ENCODE data around the gene INHBC.

Gene INHBC

DNA sequence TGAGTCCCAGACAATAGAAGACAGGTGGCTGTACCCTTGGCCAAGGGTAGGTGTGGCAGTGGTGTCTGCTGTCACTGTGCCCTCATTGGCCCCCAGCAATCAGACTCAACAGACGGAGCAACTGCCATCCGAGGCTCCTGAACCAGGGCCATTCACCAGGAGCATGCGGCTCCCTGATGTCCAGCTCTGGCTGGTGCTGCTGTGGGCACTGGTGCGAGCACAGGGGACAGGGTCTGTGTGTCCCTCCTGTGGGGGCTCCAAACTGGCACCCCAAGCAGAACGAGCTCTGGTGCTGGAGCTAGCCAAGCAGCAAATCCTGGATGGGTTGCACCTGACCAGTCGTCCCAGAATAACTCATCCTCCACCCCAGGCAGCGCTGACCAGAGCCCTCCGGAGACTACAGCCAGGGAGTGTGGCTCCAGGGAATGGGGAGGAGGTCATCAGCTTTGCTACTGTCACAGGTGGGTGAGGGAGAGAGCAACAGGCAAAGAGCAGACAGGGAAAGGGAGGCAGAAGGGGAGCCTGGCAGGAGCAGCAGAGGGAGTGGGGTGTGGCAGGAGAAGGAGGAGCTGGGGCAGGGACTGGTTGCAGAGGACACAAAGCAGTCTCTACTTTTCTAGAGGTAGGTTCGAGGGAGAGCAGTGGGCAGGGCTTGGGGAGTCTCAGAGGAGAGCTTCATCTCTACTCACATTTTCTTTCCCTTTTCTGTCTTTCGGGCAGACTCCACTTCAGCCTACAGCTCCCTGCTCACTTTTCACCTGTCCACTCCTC is 21.0 kb downstream of the INHBC start:
- DNase-seq: no peak

DNA sequence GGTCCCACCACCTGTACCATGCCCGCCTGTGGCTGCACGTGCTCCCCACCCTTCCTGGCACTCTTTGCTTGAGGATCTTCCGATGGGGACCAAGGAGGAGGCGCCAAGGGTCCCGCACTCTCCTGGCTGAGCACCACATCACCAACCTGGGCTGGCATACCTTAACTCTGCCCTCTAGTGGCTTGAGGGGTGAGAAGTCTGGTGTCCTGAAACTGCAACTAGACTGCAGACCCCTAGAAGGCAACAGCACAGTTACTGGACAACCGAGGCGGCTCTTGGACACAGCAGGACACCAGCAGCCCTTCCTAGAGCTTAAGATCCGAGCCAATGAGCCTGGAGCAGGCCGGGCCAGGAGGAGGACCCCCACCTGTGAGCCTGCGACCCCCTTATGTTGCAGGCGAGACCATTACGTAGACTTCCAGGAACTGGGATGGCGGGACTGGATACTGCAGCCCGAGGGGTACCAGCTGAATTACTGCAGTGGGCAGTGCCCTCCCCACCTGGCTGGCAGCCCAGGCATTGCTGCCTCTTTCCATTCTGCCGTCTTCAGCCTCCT is 21.6 kb downstream of the INHBC start:
- DNase-seq: peak; percentile 68

DNA sequence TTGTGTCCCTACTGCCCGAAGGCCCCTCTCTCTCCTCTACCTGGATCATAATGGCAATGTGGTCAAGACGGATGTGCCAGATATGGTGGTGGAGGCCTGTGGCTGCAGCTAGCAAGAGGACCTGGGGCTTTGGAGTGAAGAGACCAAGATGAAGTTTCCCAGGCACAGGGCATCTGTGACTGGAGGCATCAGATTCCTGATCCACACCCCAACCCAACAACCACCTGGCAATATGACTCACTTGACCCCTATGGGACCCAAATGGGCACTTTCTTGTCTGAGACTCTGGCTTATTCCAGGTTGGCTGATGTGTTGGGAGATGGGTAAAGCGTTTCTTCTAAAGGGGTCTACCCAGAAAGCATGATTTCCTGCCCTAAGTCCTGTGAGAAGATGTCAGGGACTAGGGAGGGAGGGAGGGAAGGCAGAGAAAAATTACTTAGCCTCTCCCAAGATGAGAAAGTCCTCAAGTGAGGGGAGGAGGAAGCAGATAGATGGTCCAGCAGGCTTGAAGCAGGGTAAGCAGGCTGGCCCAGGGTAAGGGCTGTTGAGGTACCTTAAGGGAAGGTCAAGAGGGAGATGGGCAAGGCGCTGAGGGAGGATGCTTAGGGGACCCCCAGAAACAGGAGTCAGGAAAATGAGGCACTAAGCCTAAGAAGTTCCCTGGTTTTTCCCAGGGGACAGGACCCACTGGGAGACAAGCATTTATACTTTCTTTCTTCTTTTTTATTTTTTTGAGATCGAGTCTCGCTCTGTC is 22.3 kb downstream of the INHBC start:
- DNase-seq: no peak

DNA sequence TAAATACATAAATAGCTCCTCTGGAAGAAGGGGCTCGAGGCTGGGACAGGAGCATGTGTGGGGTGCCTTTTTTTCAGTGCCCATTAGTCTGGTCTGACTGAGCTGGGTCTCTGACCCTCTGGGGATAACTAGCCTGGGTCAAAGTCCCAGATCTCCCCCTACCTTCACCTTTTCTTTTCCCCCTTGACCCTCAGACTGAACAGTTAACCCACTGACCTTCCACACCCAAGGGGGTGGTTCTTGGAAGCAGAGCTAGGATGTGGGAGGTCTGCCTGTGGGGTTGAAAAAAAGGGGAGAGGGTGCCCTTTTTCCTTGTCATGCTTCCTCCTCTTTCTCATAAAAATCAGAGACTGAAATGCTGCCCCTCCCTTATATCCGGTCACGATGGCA is 24.1 kb downstream of the INHBC start:
- DNase-seq: no peak

DNA sequence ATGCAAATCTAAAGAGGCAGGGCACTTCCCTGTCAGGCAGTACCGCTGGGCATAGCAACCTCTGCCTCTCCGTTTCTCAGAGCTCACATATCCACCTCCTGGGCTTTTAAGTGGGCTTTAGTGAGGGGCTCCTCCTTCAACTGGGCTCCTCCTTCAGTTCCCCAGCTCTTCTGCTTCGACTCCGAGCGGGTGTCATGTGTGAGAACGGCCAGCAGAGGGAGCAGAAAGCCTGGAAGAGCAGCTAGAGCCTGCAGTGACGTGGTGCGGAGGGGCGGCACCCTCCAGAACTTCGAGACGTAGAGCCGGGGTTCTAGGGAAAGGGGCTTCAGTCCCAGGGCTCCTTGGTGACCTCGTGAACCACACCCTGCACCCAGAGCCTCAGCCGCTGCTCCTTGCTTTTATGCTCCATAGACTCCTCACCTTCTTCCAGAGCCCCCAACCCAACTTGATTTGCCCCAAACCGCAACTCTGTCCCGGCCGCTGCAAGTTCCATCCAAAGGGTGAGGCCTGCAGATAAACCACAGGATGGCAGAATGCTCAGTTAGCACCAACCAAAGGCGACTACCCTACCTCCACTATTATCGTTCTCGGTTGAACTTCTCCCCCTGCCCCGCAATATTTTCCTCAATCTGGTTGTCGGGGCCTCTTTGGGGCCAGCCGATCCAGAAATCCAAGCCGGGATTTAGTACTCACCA is 24.6 kb downstream of the INHBC start:
- peak; percentile 98 for DNase-seq

DNA sequence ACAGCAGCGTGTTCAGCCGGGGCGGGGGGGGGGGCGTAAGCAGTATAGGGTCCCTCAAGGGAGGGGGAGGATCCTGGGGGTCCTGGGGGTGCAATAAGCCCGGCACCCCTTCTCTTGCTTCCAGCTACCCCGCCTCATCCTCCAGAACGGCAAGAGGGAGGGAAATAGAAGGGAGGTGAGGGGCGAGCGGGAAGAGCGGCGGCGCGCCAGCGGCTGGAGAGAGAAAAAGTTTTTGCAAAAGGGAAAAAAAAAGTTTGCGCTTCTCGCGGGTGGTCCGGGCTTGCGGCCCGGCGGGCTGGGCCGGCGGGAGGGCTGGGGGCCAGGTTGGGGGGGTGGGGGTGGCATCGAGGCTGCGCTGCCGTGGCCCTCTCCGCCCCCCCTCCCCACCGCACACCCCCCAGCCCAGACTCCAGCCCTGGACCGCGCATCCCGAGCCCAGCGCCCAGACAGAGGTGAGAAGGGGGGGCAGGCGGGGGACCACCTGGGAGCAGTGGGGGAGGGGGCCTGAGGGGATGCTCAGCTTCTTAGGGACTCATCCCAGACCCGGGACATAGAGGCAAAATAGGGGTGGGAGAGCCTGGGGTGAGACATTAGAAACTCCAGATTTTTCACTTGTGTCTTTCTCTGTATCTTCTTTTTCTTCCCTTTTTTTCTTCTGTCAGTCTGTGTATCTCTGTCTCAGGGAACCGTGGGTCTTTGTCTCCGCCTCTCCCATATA is 25.3 kb downstream of the INHBC start, which contains the start of gene GLI1:
Gene GLI1, plus strand, starts transcription at position 36 of the 718 bp plus-strand sequence. CDS start 3,907 bp downstream, outside the sequence.
- no peak for DNase-seq

DNA sequence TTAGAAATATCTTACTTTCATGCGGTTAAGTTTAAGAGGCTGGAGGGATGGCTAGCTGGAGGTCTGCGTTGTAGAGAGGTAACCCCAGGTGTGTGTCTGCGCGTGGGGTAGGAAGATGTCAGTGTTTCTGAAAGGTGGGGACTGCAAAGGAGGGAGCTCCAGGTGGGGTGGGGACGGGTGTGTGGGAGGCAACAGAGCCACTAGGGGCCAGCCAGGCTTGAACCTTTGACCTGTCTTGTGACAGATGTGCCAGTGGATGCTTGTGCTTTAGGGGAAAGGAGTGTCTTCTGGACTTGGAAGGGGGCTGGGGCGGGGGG is 25.8 kb downstream of the INHBC start:
- DNase-seq: peak; percentile 39

DNA sequence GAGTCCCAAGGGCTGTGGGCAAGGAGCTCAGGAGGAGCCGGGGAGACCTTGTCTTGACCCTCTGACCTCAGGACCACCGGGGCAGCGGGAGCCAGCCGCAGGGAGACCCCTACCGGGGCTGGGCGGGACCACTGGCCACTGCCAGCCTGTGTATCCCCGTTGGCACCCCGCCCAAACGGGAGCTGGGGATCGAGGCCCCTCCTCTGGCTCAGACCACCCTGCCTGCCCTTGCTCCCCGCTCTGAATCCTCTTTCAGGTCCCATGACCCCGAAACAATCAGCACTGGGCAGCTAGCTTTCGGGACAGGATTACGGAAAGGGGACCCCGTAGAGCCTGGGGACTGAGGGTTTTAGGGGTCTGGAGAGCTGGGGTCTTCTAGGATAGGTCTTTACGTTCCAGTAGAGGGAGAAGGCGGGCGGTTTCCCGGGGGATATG is 26.3 kb downstream of the INHBC start:
- no peak for DNase-seq

DNA sequence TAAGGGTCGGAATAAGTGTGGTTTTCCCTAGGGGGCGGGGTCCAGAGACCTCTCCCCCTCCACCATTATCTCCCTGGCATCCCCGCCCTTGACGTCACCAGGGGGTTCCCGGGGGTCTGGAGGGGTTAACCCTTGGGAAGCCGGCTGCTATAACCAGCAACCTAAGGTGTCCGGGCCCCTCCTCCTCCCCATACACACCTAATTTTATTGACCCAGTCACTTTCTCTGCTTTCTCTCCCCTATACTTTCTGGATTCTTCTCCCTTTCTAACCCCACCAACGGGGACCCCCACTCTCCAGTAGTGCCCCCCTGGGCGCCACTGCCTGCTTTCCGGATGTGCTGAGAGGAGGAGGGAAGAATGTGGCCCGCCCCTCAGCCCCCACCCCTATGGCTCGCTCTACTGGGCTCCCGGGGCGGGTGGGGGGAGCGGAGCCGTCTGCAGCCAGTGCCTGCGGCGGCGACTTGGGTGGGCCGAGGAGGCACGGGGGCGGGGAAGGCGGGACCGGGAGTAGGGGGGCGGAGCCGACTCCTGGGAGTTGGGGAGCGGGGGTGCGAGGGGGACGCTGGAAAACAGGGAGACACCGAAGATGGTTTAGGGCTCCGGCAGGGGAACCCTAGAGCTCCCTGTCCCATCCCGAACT is 26.8 kb downstream of the INHBC start:
- DNase-seq: peak; percentile 66

DNA sequence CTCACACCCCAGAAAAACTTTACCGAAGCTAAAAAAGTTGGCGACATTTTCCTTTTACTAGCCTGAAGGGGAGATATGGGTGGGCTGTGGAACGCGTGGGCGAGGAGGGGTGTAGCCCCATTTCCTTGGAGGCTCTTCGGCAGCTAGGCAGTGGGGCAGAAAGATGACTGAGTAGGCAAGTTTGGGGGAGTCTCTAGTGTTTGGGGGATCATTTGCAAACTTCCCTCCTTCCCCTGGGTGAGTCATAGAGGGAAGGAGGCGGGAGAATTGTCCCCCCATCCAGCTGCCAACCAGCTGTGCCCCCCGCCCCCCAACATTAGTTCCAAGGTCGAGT is 27.3 kb downstream of the INHBC start:
- DNase-seq: no peak

DNA sequence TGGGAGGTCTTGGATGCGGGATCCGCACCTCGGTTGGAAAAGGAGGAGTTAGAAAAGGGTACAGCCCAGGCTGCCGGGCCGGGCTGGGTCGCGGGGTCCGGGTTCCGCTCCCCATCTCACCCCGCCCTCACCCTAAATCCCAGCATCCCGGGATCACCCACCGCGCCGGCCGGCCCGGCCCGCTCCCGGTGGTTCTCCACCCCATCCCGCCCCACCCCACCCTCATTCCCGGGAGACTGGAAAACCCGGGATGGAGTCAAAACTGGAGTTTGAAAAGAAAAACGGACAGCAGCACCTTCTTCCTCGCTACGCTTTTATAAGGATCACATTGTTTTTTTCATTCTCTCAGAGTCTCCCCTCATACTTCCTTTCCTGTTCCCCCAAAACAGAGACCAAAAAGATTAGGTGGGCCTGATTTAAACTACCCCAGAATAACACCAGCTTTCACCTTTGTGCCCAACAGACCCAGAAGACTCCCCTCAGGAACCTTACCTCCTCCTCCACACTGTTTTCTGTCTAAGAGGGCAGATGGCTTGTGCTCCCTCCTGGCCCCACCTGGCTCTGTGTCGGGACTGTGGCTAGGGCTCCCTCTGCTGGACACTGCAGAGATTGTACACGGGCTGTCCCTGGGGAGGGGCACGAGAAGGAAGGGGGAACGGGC is 27.8 kb downstream of the INHBC start:
- peak; percentile 93 for DNase-seq

DNA sequence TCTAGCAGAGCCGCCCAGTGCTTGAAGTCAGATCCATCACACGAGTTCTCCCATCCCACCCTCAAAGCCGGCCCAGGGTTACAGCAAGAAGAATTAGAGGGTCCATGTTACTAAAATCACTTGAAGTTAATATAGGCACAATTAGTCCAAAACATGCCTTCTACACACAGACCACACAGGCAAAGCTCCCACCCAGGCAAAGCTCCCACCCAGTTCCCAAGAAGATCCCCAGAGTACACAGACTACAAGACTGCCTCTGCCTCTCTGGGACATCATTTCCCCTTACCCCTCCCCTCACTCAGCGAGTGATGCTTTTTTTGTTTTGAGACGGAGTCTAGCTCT is 28.3 kb downstream of the INHBC start:
- DNase-seq: no peak

DNA sequence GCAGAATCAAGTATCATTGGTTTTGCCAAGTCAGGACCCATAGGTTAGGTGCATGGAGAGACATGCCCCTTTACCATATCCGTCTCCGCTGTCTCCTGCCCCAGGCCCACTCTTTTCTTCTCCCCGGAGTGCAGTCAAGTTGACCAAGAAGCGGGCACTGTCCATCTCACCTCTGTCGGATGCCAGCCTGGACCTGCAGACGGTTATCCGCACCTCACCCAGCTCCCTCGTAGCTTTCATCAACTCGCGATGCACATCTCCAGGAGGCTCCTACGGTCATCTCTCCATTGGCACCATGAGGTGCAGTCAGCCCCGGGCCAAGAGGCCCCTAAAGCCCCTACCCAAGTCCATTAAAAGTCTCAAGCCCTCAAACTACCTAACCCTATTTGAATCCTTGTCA is 30.0 kb downstream of the INHBC start:
- no peak for DNase-seq

DNA sequence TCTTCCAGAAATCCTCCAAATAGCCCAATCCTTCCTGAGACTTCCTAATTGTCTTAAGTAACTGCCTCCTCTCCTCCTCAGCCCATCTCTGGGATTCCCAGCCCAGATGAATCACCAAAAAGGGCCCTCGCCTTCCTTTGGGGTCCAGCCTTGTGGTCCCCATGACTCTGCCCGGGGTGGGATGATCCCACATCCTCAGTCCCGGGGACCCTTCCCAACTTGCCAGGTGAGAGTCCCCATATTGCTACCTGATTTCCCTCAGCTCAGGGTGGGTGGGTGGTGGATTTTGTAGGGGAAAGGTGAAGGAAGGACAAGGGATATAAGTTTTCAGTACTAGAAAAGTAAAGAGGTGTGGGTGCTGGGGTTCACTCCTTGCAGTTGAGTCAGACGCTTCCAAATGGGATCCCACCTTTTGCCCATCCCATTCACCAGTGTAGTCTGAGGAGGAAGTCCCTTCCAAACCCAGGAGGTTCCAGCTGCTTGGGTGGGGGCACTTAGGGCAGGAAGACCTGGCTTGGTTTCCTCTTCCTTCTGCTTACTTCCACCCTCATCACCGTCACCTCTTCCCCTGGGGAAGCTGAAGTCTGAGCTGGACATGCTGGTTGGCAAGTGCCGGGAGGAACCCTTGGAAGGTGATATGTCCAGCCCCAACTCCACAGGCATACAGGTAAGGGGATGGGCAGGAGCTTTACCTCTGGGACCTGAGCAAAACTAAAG is 30.6 kb downstream of the INHBC start:
- no peak for DNase-seq

DNA sequence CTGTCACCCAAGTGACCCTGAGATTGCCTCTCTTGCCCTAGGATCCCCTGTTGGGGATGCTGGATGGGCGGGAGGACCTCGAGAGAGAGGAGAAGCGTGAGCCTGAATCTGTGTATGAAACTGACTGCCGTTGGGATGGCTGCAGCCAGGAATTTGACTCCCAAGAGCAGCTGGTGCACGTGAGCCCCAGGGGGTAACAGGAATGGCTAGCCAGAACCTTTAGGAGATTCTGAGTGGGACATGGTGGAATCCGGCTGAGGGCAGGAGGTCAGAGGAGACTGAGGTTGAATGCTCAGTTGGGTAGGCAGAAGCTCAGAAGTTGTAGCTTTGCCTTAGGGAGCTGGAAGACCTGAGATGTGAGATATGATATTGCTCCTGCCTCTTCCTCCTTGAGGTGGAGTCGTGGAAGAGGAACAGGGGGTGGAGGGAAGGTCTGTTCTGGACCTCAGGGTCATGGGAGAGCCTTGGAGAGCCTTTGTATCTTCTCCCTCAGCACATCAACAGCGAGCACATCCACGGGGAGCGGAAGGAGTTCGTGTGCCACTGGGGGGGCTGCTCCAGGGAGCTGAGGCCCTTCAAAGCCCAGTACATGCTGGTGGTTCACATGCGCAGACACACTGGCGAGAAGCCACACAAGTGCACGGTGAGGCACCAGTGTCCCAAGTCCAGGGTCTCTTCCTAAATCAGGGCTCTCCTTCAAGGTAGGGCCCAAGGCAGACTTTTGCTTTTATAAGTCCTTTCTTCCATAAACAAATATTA is 31.3 kb downstream of the INHBC start:
- no peak for DNase-seq

DNA sequence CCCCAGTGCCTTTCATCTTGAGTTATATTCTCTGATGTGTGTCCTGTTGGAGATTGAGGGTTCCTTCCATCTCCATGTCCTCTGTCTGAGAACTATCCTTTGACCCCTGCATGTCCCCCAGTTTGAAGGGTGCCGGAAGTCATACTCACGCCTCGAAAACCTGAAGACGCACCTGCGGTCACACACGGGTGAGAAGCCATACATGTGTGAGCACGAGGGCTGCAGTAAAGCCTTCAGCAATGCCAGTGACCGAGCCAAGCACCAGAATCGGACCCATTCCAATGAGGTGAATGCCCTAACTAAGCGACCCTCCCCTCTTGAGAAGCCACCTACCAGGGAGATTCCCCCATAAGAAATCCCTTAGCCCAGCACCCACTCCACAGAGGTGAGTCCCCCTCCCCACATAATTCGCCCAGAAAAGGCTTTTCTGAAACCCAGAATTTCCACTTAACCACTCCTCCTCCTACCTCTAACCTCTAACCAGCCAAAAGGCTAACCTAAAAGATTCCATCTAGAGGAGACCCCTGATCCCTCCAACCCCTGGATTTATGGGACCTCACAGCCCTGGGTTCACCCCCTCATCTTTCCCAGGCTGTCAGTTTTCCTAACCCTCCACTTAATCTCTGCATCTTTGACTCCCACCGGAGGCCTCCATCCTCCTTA is 32.8 kb downstream of the INHBC start:
- no peak for DNase-seq

DNA sequence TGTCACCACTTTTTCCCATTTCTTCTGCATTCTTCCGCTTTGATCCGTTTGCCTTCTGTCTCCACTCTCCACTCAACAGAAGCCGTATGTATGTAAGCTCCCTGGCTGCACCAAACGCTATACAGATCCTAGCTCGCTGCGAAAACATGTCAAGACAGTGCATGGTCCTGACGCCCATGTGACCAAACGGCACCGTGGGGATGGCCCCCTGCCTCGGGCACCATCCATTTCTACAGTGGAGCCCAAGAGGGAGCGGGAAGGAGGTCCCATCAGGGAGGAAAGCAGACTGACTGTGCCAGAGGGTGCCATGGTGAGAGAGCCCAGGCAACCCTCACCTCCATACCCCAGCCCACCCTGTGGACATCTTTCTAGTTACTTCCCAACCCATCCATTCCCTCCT is 33.3 kb downstream of the INHBC start:
- DNase-seq: no peak

DNA sequence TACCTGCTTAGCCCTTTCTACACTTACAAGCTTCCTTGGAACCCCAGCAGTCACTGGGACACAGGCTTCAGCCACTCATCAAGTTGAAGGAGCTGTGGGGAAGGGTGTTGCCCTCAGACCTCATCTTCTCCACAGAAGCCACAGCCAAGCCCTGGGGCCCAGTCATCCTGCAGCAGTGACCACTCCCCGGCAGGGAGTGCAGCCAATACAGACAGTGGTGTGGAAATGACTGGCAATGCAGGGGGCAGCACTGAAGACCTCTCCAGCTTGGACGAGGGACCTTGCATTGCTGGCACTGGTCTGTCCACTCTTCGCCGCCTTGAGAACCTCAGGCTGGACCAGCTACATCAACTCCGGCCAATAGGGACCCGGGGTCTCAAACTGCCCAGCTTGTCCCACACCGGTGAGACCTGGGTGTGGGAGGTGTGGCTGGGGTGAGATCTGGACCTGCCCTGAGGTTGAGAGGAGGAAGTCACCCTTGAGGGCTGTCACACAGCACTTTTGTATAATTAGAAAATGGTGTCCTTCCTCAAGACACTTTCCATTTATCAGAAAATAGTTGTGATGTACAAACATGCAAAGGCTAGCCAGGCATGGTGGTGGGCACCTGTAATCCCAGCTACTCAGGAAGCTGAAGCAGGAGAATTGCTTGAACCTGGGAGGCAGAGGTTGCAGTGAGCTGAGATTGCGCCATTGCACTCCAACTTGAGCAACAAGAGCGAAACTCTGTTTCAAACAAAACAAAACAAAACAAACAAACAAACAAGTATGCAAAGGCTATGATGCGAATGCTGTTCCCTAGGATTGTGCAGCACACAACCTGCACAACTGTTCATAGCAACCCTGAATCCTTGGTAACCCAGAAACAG is 34.9 kb downstream of the INHBC start:
- no peak for DNase-seq

All from stimulated activated CD8-positive, alpha-beta memory T cell treated with anti-CD3 and anti-CD28 coated beads, Interleukin-4, amount 100 ng/mL, for 48 hours (primary cell).